Measurements from ENCODE around the gene CACNA1D.
A peak's percentile ranks its signal among the peaks of the same experiment; 100 is the strongest.

The CACNA1D gene

DNA sequence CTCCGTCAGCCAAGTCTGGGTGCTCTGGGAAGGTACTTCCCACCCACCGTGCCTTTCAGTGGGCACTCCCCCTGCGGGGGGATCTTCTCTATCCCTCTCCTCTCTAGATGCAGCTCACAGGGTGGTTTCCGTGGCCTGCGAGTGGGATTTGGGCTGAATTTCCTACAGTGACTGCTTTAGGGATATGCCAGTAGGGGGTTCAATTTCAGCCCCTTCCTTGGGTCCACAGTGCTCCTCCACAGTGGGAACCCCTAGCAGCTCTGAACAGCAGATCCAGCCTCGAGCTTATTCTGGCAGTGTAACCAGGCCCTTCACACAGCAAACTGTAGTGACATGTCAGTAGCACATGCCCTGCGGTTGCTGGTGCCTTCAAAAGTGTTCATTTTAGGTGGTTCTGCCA lies 196.1 kb downstream of the CACNA1D start:
- DNase-seq (ENCODE audit: low read depth, low spot score) = no peak

DNA sequence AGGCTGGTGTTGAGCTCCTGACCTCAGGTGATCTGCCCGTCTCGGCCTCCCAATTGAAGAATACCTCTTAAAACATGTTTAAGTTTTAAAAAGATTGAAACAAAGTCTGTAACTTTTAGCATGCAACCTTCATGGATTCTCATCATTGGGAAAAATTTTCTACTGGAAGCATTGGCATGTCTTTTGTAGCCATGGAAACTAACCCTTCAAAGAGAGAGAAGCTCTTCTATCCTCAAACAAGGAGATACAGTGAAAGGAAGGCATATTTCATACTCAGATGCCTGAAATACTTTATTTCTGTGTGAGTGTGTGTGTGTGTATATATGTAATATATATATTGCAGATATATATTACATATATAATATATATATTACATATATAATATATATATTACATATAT lies 196.9 kb downstream of the CACNA1D start:
- no peak for DNase-seq (ENCODE audit: low read depth, low spot score)

DNA sequence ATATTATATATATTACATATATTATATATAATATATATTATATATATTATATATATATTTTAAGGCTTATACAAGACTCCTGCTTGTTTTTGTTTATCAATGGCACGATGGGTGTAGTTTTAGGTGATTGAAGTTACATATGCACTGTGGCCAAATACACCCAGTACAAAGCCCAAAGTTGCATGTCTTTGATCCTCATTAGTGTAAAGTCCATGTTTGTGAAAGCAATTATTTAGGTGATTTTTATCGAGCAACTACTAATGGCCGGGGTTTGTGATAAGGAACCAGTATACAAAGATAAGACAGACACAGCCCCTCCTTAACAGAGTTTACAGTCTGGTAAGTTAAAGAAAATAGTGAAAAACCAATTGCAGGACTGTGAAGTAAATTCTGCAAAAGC lies 197.5 kb downstream of the CACNA1D start:
- no peak for DNase-seq (ENCODE audit: low read depth, low spot score)

DNA sequence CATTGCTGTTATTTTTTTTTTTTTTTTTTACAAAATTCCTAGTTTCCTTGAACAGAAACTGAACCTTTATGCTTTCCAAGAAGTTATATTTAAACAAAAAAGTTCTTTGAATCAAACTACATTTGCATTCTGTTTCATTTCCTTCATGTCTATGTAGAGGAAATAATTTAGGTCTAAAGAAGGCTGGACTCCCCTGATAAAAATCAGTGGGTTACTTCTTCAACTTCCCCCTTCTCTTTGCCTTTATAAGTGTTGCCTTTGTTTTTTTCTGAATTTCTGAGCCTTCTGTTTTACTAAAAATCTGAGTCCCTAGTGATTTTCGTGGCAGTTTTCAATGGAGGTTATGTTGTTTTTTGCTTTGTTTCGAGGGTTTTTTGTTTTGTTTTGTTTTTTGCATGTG lies 199.0 kb downstream of the CACNA1D start:
- no peak for DNase-seq (ENCODE audit: low read depth, low spot score)

DNA sequence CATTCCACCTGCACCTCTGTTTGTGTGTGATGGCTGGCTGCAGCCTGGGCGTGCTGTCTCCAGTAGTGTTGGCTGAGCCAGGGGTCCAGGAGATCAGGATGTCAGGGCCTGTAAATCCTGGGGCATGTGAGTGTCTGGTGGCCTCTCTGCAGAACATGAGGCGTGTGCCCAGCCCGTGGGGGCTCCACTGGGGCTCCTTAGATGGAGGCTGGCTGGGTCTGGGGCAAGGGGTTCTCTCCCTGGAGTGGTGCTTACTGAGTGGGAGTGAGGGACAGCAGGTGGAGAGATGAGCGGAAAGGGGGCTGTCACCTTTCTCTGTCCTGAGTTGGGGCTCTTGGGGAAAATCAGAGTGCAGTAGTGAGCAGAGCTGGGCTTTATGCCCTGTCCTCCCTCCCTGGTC lies 199.6 kb downstream of the CACNA1D start:
- no peak for DNase-seq (ENCODE audit: low read depth, low spot score)

DNA sequence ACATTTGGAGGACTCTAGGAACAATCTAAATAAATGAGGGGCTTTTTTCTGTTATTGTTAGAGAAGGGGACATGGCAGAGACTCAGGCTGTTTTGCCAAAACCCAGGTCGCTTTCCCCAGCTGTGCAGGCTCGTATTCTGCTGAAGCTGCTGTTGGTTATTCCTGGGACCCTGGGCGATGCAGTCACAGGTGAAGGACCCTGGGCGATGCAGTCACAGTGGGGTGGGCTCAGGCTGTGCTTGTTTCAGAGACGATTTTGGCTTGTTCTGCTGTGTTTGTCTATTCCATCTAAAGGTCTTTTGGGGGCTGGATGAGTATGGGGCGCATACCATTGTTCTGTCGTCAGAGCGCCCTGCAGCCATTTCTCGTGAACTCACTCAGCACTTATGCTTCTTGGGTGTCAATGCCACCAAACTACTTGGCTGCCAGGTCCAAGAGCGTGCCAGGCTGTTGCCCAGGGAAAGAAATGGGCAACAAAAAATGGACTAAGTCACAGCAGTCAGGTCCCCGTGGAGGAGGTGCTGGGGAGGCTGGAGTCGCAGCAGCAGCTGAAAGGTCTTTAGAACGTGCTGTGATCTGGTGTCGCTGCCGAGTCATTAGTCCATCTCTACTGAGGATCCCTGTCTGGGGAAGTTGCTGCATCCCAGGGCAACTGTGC lies 200.4 kb downstream of the CACNA1D start:
- no peak for DNase-seq (ENCODE audit: low read depth, low spot score)

DNA sequence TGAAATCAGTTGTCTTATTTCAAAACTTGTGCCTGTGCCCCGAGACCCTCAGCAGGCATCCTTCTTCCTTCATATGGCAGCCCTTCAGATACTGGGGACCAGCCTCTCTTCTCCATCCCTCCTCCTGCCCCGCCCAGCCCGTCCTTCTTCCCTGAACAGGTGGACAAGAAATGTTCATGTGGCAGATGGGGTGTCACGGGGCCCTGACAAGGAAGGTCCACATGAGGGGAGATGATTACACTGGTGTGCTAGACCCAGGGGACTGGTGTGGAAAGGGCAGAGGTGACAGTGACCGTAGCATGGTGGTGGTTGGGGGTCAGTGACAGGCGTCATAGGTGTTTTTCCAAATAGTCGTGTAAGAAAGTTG lies 200.9 kb downstream of the CACNA1D start:
- no peak for DNase-seq (ENCODE audit: low read depth, low spot score)

DNA sequence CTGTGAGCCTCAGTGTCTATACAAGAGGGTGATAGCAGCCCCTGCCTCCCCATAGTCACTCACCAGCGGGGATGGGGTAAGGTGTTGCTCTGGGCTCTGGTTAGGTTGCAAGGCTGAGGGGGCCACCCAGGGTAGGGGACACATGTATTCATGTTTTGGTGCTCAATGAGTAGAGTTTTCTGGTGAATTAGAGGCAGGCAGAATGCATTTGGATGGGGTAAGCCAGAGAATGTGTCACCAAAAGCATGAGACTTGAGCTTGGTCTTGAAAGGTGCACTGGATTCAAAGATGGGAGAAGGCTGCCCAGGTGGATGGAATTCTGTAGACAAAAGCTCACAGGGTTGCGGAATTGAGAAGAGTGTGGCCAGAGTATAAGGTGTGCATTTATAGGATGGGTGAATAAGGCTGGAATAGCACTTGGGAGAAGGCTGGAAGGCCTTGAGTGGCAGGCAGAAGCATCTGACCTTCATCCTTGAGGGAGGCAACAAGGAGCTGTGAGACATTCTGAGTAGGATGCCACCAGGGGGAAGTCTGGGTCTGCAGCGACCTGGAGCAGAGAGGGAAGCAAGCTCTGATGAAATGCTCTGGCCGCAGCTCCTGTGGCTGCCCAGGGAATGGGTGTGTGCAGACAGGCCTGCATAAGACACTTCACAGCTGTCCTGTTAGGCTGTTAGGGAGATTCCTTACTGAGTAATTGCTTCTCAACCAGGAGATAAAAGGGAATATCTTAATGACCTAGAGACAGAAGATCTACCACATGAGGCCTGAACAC lies 202.2 kb downstream of the CACNA1D start:
- DNase-seq (ENCODE audit: low read depth, low spot score) = no peak

DNA sequence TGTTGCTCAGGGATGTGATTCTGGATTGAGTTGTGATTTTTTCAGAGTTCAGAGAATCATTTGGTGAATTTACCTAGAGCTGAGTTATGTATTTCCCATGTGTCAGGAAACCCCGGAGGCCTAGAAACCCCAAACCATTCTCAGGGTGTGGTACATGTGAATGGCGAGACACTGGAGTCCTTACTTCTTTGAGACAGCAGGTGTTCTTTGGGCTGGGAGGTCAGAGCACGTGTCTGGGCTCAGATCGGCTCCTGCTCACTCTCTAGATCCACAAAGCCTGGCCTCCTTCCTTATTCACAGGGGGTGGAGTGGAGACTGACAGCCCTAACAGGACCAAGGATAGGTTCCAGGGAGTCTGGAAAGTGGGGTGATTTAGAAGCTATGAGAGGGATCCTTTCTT lies 206.0 kb downstream of the CACNA1D start:
- no peak for DNase-seq (ENCODE audit: low read depth, low spot score)

DNA sequence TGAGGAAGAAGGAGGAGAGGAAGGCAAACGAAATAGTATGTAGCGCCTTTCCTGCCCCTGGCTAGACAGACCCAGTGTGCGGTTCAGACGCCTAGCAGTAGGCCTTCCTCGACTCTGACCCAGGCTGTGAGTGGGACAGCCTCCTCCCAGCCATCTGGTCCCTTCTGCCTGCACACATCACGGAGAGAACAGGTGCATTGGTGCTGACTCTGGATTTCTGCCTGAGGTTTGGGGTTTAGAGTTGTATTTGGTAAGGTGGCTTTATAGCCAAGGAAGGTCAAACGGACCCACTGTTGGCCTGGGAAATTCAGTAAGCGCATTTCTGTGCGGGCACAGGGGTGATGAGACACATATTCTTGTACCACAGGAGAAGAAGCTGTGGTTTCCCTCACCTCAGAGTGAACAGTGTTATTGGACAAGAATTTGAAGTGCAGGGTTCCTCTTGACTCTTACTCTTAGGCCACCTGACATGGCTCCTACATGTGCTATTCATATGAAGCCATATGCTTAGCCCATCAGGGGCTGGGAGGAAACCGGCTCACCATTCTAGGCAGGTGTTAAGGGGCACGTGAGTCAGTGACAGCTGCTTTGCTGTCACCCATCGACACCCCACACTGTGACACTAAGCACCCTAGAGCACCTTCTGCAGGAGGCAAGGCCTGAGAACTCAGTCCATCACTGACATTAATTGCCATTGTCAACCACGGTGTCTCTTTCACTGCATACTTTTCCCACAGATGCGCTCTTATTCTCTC lies 208.5 kb downstream of the CACNA1D start:
- no peak for DNase-seq (ENCODE audit: low read depth, low spot score)

DNA sequence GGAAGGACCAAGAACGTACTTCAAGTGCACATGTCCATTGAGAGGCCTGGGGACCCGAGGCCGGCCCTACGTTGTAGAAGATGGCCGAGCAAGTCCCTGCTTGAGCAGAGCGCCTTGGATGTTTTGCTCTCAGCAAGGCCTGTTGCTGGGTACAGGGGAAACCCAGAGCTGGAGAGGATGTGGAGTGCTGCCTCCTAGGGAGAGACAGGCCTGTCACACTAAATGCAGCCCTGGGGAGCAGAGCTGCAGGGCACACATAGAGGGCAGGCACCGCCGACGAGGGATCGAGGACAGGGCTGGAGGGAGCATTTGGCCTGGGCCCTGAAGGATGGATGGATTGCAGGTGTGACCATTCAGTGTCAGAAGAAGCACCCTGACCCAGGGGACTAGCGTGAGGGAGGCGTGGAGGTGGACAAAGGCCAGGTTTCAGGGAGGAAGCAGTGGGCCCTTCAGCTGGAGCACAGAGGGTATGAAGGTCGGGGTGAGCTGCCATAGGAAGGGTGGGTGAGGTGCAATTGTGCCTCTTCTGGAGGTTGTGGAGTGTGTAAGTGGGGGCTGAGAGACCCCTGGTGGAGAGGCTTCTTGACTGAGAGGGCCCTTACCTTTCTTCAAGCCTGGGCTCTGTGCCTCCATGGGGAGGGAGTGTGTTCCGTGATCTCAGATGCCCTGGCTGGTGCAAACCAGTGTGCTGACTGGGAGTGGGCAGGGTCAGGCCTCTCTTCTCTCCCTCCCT lies 209.4 kb downstream of the CACNA1D start:
- no peak for DNase-seq (ENCODE audit: low read depth, low spot score)

DNA sequence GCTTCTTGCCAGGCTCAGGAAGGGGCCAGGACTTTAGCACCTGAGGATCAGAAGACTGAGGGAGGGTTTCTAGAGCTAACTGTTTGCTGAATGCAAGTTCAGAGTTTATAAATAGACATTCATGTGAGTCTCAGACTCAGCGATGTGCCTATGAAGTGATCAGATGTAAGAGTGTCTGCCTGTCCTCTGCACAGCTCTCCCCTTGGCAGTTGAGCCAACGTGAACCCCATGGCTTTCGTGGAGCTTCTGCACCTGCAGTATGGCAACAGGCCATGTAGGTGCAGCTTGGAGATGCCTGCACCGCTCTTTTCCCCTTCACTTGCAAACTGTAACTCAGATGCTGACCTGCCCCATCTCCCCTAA lies 209.9 kb downstream of the CACNA1D start:
- DNase-seq (ENCODE audit: low read depth, low spot score) = no peak

DNA sequence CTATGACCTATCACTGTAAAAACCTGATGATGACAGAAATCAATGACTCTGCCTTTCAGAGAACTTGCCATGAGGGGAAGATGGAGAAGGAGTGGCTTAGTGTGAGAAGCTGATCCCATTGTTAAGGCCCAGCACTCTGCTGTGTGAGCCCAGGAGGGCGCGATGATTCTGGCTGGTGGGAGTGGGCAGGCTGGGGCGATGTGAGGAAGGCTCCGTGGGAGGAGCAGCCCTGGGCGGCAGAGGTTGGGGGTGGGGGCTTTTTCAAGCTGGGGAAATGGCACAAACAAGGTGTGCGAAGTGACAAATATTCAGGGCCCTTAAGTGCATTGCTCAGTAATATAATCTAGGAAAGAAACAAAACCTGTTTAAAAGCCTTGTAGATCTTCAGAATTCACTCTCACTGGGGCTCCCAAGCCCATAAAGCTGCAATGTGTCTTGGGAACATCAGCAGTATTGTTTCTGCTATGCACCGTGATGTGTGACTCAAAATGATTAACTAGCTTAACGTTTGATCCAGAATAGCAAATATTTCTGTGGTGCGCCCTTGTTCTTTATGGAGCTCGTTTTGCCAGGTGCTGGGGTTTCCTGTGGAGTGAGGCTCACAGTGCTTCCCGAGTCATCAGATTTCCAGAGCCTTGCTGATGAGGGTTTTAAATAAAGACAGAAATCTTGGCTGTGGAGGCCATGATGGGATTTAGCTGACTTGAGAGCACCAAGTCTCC lies 210.8 kb downstream of the CACNA1D start:
- DNase-seq (ENCODE audit: low read depth, low spot score) = no peak

DNA sequence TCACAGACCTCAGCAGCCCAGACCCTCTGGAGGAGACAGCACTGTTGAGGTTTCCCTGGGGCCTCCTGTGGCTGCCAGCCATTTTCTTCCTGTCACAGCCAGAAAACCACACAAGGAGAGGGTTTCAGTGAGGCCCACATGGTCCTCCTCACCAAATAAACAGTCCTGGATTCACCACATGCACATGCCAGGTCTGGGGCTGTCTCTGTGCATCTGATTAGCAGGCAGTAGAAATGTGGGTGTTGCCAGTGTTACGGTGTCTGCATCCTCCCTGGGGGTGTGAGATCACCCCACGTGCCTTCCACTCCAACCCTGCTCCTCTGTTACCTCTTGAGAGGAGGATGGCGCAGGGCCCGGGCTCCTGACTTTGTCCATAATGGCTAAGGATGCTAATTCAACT lies 211.4 kb downstream of the CACNA1D start:
- no peak for DNase-seq (ENCODE audit: low read depth, low spot score)

DNA sequence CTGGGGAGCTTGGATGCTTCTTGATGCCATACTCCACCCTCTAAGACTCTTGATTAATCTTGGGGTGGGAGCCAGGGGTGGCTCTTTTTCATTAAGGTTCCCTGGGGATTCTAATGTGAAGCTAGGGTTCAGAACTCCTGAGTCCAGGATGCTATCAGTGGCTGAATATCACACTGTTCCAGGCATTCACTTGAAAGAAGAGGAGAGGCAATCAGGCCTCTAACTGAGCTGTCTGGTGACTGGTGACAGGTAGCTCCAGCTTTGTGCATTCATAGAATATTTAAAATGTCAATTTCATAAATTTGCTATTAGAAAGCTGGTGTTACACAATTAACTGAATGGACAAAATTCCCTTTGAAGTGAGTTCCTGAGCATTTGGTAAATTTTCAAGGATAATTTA lies 212.8 kb downstream of the CACNA1D start:
- no peak for DNase-seq (ENCODE audit: low read depth, low spot score)

DNA sequence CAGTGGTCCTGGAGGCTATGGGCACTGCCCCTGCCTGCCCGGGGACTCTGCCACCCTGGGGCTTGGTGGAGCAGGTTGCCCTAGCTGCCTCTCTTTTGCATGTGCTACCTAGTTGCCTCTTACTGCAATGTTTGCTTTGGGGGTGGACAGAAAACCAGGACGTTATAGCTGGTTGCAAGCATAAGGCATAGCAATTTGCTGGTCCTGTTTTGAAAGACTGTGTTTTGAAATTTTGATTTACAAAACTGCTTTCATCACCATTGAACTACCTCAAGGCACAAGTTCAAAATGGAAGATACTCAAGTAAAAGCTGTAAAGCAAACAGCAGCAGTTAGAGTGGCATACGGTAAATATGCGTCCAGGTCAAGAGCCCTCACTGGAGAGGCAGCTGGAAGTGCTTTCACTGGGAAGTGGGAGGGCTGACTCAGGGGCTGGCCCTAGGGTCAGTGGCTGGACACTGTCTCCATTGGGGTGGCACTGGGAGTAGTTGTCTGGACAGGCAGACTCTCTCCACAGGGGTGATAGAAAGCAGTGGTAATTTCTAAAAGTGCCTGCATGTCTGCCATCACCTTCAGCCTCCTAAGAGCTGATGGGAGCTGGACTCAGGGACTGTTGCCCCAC lies 213.7 kb downstream of the CACNA1D start:
- DNase-seq (ENCODE audit: low read depth, low spot score) = no peak

DNA sequence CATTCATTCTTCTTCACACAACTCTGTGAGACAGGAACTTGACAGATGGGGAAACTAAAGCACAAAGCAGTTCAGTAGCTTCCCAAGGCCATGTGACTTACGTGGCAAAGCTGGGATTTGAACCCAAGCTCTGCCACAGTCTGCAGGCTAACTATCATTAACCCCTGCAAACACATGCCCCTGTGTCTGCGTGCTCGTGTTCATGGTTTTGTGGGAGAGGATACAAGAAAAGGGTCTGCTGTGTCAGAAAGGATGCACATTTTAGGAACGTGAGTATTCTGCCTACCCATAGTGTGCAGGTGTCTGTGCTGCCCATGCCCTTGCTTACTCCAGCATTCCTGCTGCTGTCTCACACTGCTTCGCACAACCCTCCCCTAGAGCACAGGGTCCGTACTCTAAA lies 214.8 kb downstream of the CACNA1D start:
- no peak for DNase-seq (ENCODE audit: low read depth, low spot score)

DNA sequence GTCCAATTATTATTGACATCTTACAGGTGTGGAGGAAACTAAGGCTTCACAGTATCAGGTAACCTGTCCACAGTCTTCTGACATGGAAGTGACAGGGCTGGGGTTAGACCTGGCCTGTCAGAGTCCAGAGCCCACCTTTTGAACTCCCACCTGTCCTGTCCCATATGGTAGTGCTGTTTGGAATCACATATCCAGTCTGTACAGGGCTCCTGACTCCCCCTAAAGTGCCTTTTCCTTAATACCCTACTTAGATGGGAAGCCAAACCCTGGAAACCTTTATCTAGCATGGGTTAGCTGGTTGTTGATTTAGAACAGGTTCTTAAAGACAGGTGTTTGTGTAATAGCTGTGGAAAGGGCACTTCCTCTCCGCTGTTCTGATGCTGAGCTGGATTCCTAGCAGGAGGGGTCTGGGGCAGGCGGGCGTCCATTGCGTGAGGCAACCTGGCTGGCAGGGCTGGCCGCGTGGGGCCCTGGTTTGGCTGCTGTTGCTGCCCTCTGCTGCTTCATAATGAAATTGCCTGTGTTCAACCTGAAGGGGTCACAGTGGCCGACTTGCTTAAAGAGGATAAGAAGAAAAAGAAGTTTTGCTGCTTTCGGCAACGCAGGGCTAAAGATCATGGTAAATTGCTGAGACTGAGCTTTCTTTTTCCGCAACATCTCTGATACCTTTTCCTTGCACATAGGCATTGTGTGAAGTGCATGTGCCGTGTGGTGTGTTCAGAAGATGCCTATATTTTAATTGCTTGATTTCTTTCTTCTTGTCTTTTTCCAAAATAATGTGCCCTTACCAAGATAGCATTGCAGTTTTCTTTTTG lies 215.7 kb downstream of the CACNA1D start:
- DNase-seq (ENCODE audit: low read depth, low spot score) = peak; percentile 45

DNA sequence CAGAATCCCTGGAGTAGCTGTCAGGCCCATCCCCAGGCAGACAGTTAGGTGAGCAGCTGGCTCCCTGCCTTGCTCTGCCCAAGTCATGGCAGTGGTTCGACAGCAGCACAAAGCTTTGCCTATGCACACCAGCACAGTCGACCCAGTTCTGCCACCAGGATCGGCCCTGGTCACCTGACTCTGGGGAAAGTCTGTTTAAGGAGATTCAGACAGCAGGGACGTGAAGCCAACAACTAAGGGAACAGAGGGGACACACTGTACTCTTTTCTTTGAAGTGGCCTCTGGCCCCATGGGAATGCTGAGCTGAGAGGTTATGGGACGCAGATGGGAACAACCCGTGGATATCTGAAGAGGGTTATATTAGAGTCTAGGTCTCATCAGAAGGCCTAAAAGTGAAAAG lies 217.0 kb downstream of the CACNA1D start:
- DNase-seq (ENCODE audit: low read depth, low spot score) = no peak

DNA sequence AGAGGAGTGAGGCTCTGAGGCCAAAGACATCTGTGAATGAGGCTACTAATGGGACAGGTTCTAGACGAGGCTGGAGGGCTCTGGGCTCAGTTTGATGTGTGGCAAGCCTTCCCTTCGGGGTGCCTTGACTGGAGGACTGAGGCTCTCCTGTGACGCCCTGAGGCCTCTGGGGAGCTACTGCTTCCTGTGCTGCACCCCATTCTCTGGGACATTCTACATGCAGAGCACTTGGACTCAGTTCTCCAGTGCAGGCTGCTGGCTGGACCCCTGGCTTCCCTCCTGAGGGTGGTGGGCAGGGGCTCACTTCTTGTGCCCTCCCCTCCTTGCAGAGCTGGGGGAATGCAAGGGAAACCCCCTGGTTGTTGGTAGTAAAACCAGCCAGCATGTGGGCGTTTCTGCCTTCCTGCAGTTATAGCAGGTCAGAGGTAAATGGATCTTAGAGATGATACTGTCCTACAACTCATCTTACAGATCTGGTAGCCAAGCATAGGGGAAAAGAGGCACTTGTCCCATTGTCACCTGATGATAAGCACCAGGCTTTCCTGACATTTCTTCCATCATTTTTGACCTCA lies 218.5 kb downstream of the CACNA1D start:
- no peak for DNase-seq (ENCODE audit: low read depth, low spot score)
